Measurements from ENCODE around the gene MYOM1.

DNA sequence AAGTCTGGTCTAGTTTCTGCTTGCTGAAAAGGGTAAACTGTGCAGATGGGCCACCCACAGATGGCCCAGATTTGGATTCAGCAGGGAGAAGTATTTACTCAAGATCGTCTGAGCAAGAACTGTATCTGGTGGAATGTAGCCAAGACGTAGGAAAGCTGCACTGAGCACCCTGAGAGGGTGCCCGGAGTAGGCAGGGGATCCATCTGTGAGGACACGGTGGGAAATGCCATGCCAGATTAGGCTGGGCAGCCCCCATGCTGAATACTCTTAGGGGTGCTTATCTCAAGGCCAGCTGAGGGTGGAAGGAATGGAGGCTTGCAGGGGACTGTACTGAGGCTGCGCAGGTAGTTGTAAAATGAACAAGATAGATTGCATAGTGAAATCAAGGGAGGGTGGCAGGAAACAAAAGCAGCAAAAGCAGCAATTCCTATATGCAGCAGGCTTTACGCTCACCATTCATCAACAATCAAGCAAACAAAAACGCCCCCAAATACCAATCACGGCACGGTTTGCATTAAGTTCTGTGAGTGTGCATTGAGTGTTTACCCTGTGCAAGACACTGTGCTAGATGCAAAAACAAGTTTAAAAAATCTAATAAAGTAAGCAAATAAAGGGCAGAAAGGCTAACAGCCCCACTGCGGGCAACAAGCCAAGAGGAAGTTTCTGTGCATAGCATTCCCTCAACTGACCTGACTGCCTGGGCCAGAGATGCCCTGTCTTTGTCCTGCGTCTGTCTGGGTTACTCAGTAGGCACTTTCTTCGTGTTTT lies 174.7 kb downstream of the MYOM1 start:
- TF ChIP-seq SP1 (IDR thresholded peaks at IDR 0.05) = no peak
- no peak for TF ChIP-seq ELF4 (IDR thresholded peaks at IDR 0.05)
- TF ChIP-seq BHLHE40 (IDR thresholded peaks at IDR 0.05; ENCODE audit: borderline replicate concordance) = no peak
- no peak for TF ChIP-seq FOXM1 (IDR thresholded peaks at IDR 0.05; ENCODE audit: borderline replicate concordance)
- TF ChIP-seq TARDBP (IDR thresholded peaks at IDR 0.05) = no peak
- no peak for TF ChIP-seq ZNF384 (IDR thresholded peaks at IDR 0.05)
- no peak for TF ChIP-seq ARNT (IDR thresholded peaks at IDR 0.05)
- TF ChIP-seq, protein P1, sequence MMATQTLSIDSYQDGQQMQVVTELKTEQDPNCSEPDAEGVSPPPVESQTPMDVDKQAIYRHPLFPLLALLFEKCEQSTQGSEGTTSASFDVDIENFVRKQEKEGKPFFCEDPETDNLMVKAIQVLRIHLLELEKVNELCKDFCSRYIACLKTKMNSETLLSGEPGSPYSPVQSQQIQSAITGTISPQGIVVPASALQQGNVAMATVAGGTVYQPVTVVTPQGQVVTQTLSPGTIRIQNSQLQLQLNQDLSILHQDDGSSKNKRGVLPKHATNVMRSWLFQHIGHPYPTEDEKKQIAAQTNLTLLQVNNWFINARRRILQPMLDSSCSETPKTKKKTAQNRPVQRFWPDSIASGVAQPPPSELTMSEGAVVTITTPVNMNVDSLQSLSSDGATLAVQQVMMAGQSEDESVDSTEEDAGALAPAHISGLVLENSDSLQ (IDR thresholded peaks at IDR 0.05) = no peak
